ENCODE data around the gene INTU. TPM values are rescaled to one million over a fixed set of nuclear protein-coding genes. Genes with fewer than 3 reads are reported as not detected.
A peak's percentile ranks its signal among the peaks of the same experiment; 100 is the strongest.

The INTU gene
- total RNA-seq, 1 experiment from 2014 or later: 1.1 TPM

- Histone ChIP-seq H3K4me3 (ENCODE audit: low read length) (no peak overlapping the region), H3K27ac (ENCODE audit: low read length) (no peak overlapping the region), H2AFZ (ENCODE audit: low read length) (no peak overlapping the region), H3K4me1 (ENCODE audit: insufficient read depth, low read length) (peaks cover 25% of the 10 kb centered on the region), H3K27me3 (ENCODE audit: low read length) (no peaks in the 10 kb centered on the region), H4K20me1 (ENCODE audit: low read length) (no peaks in the 10 kb centered on the region), H3K9me3 (ENCODE audit: low read length) (no peaks in the 10 kb centered on the region), H3K4me2 (ENCODE audit: low read length) (no peak overlapping the region), H3K36me3 (ENCODE audit: low read depth, low read length) (no peaks in the 10 kb centered on the region; the same call in 1 of the 2 replicates), H3K79me2 (ENCODE audit: low read length) (no peaks in the 10 kb centered on the region), H3K9ac (ENCODE audit: low read length) (no peak overlapping the region), H3K9me2 (replicated peaks; ENCODE audit: low read length) (no peaks in the 10 kb centered on the region), H3F3A (ENCODE audit: low read length, unreplicated experiment) (no peaks in the 10 kb centered on the region)
- POLR2A ChIA-PET (ENCODE audit: unreplicated experiment): no interaction called here
- ATAC-seq (no peak), DNase-seq (peak; percentile 54)
- intact Hi-C loops (cut with micrococcal nuclease): no loop called here
- CTCF ChIA-PET: no interaction called here
- TF ChIP-seq EZH2phosphoT487 (IDR thresholded peaks at IDR 0.05; ENCODE audit: borderline replicate concordance, low read length) (no peak), EZH2 (IDR thresholded peaks at IDR 0.05; ENCODE audit: low read length, unreplicated experiment) (no peak)
- TF ChIP-seq, protein P1, sequence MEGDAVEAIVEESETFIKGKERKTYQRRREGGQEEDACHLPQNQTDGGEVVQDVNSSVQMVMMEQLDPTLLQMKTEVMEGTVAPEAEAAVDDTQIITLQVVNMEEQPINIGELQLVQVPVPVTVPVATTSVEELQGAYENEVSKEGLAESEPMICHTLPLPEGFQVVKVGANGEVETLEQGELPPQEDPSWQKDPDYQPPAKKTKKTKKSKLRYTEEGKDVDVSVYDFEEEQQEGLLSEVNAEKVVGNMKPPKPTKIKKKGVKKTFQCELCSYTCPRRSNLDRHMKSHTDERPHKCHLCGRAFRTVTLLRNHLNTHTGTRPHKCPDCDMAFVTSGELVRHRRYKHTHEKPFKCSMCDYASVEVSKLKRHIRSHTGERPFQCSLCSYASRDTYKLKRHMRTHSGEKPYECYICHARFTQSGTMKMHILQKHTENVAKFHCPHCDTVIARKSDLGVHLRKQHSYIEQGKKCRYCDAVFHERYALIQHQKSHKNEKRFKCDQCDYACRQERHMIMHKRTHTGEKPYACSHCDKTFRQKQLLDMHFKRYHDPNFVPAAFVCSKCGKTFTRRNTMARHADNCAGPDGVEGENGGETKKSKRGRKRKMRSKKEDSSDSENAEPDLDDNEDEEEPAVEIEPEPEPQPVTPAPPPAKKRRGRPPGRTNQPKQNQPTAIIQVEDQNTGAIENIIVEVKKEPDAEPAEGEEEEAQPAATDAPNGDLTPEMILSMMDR (conservative IDR thresholded peaks at IDR 0.05; ENCODE audit: low read depth, low read length): no peak
- no TSS peak for BruUV-seq (replicated peaks)
Observed at GRCh38 chr4:127685292-127685691, 52.5 kb downstream of the INTU start.

- Histone ChIP-seq H3K4me2 (ENCODE audit: low read length) (peak overlapping the region; percentile 64), H3K9me2 (replicated peaks; ENCODE audit: low read length) (no peaks in the 10 kb centered on the region), H3K36me3 (ENCODE audit: low read depth, low read length) (no peaks in the 10 kb centered on the region; the same call in 1 of the 2 replicates), H2AFZ (ENCODE audit: low read length) (no peak overlapping the region; the same call in 1 of the 2 replicates), H3K27ac (ENCODE audit: low read length) (peak overlapping the region; percentile 57), H3K9me3 (ENCODE audit: low read length) (no peaks in the 10 kb centered on the region), H3K27me3 (ENCODE audit: low read length) (no peaks in the 10 kb centered on the region), H3F3A (ENCODE audit: low read length, unreplicated experiment) (no peaks in the 10 kb centered on the region), H3K79me2 (ENCODE audit: low read length) (no peaks in the 10 kb centered on the region), H3K4me1 (ENCODE audit: insufficient read depth, low read length) (peaks cover 25% of the 10 kb centered on the region), H3K9ac (ENCODE audit: low read length) (no peak overlapping the region), H3K4me3 (ENCODE audit: low read length) (0 out of 2 replicates have a peak overlapping the region, but pooled peaks have one; percentile 4), H4K20me1 (ENCODE audit: low read length) (no peaks in the 10 kb centered on the region)
- DNase-seq (peak; percentile 86), ATAC-seq (peak; percentile 97)
- TF ChIP-seq EZH2 (IDR thresholded peaks at IDR 0.05; ENCODE audit: low read length, unreplicated experiment): no peak
- TF ChIP-seq EZH2phosphoT487 (IDR thresholded peaks at IDR 0.05; ENCODE audit: borderline replicate concordance, low read length): no peak
- TF ChIP-seq, protein P1 (conservative IDR thresholded peaks at IDR 0.05; ENCODE audit: low read depth, low read length): no peak
- intact Hi-C loops (cut with micrococcal nuclease): no loop called here
- no TSS peak for BruUV-seq (replicated peaks)
- CTCF ChIA-PET: no interaction called here
- POLR2A ChIA-PET (ENCODE audit: unreplicated experiment): interaction anchor here (0.7 kb wide), 1 partner anchor 54 kb away, joined by 3 read pairs; the partner anchor contains the start of gene INTU
Observed at GRCh38 chr4:127686658-127687057, 53.9 kb downstream of the INTU start.

GRCh38 chr4:127687580-127687979 is 54.8 kb downstream of the INTU start:
- H4K20me1 ChIP-seq (ENCODE audit: low read length): no peaks in the 10 kb centered on the region
- no peak for ATAC-seq
- H3K36me3 ChIP-seq (ENCODE audit: low read depth, low read length): no peaks in the 10 kb centered on the region; the same call in 1 of the 2 replicates
- H2AFZ ChIP-seq (ENCODE audit: low read length): no peak overlapping the region
- H3F3A ChIP-seq (ENCODE audit: low read length, unreplicated experiment): no peaks in the 10 kb centered on the region
- no peak overlapping the region for H3K4me3 ChIP-seq (ENCODE audit: low read length)
- no peaks in the 10 kb centered on the region for H3K9me3 ChIP-seq (ENCODE audit: low read length)
- no peak overlapping the region for H3K27ac ChIP-seq (ENCODE audit: low read length)
- no TSS peak for BruUV-seq (replicated peaks)
- no peak for DNase-seq
- TF ChIP-seq EZH2phosphoT487 (IDR thresholded peaks at IDR 0.05; ENCODE audit: borderline replicate concordance, low read length) (no peak), EZH2 (IDR thresholded peaks at IDR 0.05; ENCODE audit: low read length, unreplicated experiment) (no peak)
- TF ChIP-seq, protein P1 (conservative IDR thresholded peaks at IDR 0.05; ENCODE audit: low read depth, low read length): no peak
- H3K4me2 ChIP-seq (ENCODE audit: low read length): no peak overlapping the region
- H3K9me2 ChIP-seq (replicated peaks; ENCODE audit: low read length): no peaks in the 10 kb centered on the region
- CTCF ChIA-PET: no interaction called here
- intact Hi-C loops (cut with micrococcal nuclease): no loop called here
- POLR2A ChIA-PET (ENCODE audit: unreplicated experiment): interaction anchor here (0.6 kb wide), 1 partner anchor 30 kb away, joined by 4 read pairs; no protein-coding TSS in a partner anchor
- no peaks in the 10 kb centered on the region for H3K27me3 ChIP-seq (ENCODE audit: low read length)
- no peaks in the 10 kb centered on the region for H3K79me2 ChIP-seq (ENCODE audit: low read length)
- H3K9ac ChIP-seq (ENCODE audit: low read length): no peak overlapping the region
- H3K4me1 ChIP-seq (ENCODE audit: insufficient read depth, low read length): peaks cover 25% of the 10 kb centered on the region

Measured in PC-3 (cell line).